ENCODE data around the gene FAM219A.
"Not testable (repeated sequence)": the region's sequence is repeated elsewhere in the genome, so short reads cannot be mapped to it uniquely, and the experiment has no call there.

Gene FAM219A

GRCh38 chr9:34491596-34491995 is 33.2 kb upstream of the FAM219A start:
- TF ChIP-seq EZH2 (IDR thresholded peaks at IDR 0.05) (no peak), FOXP2 (optimal IDR thresholded peaks at IDR 0.05; ENCODE audit: control extremely low read depth, extremely low read length, insufficient read depth) (no peak), POLR2AphosphoS5 (IDR thresholded peaks at IDR 0.05; ENCODE audit: borderline replicate concordance, low read depth, low read length) (no peak)
- Histone ChIP-seq H3K9me3 (ENCODE audit: low read depth, low read length) (no peaks in the 10 kb centered on the region), H3K36me3 (ENCODE audit: insufficient read depth, low read length) (no peaks in the 10 kb centered on the region), H3K4me3 (no peak overlapping the region), H3K27ac (no peak overlapping the region), H3K9ac (ENCODE audit: insufficient read length) (no peak overlapping the region)
- DNase-seq (ENCODE audit: low read depth, low spot score): no peak

- Histone ChIP-seq H3K9me3 (ENCODE audit: low read depth, low read length) (no peaks in the 10 kb centered on the region), H3K9ac (ENCODE audit: insufficient read length) (no peak overlapping the region), H3K27ac (no peak overlapping the region), H3K4me3 (no peak overlapping the region), H3K36me3 (ENCODE audit: insufficient read depth, low read length) (no peaks in the 10 kb centered on the region)
- TF ChIP-seq EZH2 (IDR thresholded peaks at IDR 0.05): no peak
- DNase-seq (ENCODE audit: low read depth, low spot score): no peak
Measured at GRCh38 chr9:34490760-34491159, 32.4 kb upstream of the FAM219A start.

GRCh38 chr9:34490360-34490759 is 32.0 kb upstream of the FAM219A start:
- DNase-seq (ENCODE audit: low read depth, low spot score): no peak
- TF ChIP-seq EZH2 (IDR thresholded peaks at IDR 0.05) (no peak), POLR2AphosphoS5 (IDR thresholded peaks at IDR 0.05; ENCODE audit: borderline replicate concordance, low read depth, low read length) (no peak), FOXP2 (optimal IDR thresholded peaks at IDR 0.05; ENCODE audit: control extremely low read depth, extremely low read length, insufficient read depth) (no peak)
- Histone ChIP-seq H3K27ac (no peak overlapping the region), H3K9ac (ENCODE audit: insufficient read length) (no peak overlapping the region), H3K9me3 (ENCODE audit: low read depth, low read length) (no peaks in the 10 kb centered on the region), H3K36me3 (ENCODE audit: insufficient read depth, low read length) (no peaks in the 10 kb centered on the region), H3K4me3 (no peak overlapping the region)

- H3K4me3 ChIP-seq: no peak overlapping the region
- no peaks in the 10 kb centered on the region for H3K9me3 ChIP-seq (ENCODE audit: low read depth, low read length)
- TF ChIP-seq EZH2 (IDR thresholded peaks at IDR 0.05) (no peak), POLR2AphosphoS5 (IDR thresholded peaks at IDR 0.05; ENCODE audit: borderline replicate concordance, low read depth, low read length) (no peak), FOXP2 (optimal IDR thresholded peaks at IDR 0.05; ENCODE audit: control extremely low read depth, extremely low read length, insufficient read depth) (no peak)
- no peak overlapping the region for H3K27ac ChIP-seq
- DNase-seq (ENCODE audit: low read depth, low spot score): no peak
- no peak overlapping the region for H3K9ac ChIP-seq (ENCODE audit: insufficient read length)
- H3K36me3 ChIP-seq (ENCODE audit: insufficient read depth, low read length): no peaks in the 10 kb centered on the region
Measured at GRCh38 chr9:34486572-34486971, 28.2 kb upstream of the FAM219A start.

GRCh38 chr9:34485822-34486221 is 27.5 kb upstream of the FAM219A start:
- DNase-seq (ENCODE audit: low read depth, low spot score): no peak
- H3K9me3 ChIP-seq (ENCODE audit: low read depth, low read length): no peaks in the 10 kb centered on the region
- TF ChIP-seq POLR2AphosphoS5 (IDR thresholded peaks at IDR 0.05; ENCODE audit: borderline replicate concordance, low read depth, low read length): no peak
- TF ChIP-seq FOXP2 (optimal IDR thresholded peaks at IDR 0.05; ENCODE audit: control extremely low read depth, extremely low read length, insufficient read depth): no peak
- no peak for TF ChIP-seq EZH2 (IDR thresholded peaks at IDR 0.05)
- no peaks in the 10 kb centered on the region for H3K36me3 ChIP-seq (ENCODE audit: insufficient read depth, low read length)
- H3K27ac ChIP-seq: no peak overlapping the region
- no peak overlapping the region for H3K4me3 ChIP-seq
- H3K9ac ChIP-seq (ENCODE audit: insufficient read length): no peak overlapping the region

DNA sequence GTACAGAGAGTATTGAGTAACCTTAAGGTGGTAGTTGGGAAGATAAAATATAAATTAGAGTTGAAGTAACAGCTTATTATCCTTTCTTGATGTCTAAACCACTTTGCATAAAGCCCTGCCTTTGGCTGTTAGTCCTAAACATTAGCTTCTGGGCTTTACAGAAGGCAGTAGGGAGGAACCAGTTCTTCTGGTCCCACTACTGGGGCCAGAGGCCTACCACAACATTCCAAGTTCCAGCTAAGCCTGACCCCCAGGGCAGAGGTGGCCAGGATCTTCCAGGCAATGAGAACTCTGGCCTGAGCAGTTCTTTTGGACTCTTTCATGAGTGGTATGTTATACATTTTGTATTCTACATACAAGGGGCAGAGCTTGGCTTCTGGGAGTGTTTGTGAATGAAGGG is 26.3 kb upstream of the FAM219A start:
- Histone ChIP-seq H3K9me3 (ENCODE audit: low read depth, low read length) (no peaks in the 10 kb centered on the region), H3K36me3 (ENCODE audit: insufficient read depth, low read length) (no peaks in the 10 kb centered on the region), H3K4me3 (no peak overlapping the region), H3K9ac (ENCODE audit: insufficient read length) (no peak overlapping the region), H3K27ac (no peak overlapping the region)
- DNase-seq (ENCODE audit: low read depth, low spot score): no peak
- no peak for TF ChIP-seq POLR2AphosphoS5 (IDR thresholded peaks at IDR 0.05; ENCODE audit: borderline replicate concordance, low read depth, low read length)
- no peak for TF ChIP-seq EZH2 (IDR thresholded peaks at IDR 0.05)
- TF ChIP-seq FOXP2 (optimal IDR thresholded peaks at IDR 0.05; ENCODE audit: control extremely low read depth, extremely low read length, insufficient read depth): no peak

- H3K9ac ChIP-seq (ENCODE audit: insufficient read length); DNase-seq (ENCODE audit: low read depth, low spot score); H3K4me3 ChIP-seq; H3K27ac ChIP-seq; H3K36me3 ChIP-seq (ENCODE audit: insufficient read depth, low read length); H3K9me3 ChIP-seq (ENCODE audit: low read depth, low read length): not testable (repeated sequence)
Measured at GRCh38 chr9:34482746-34483145, 24.4 kb upstream of the FAM219A start.

GRCh38 chr9:34481620-34482019 is 23.2 kb upstream of the FAM219A start:
- not testable (repeated sequence) for H3K9ac ChIP-seq (ENCODE audit: insufficient read length); H3K9me3 ChIP-seq (ENCODE audit: low read depth, low read length); H3K36me3 ChIP-seq (ENCODE audit: insufficient read depth, low read length); DNase-seq (ENCODE audit: low read depth, low spot score); H3K4me3 ChIP-seq; H3K27ac ChIP-seq

GRCh38 chr9:34479431-34479866 is 21.1 kb upstream of the FAM219A start:
- no peak overlapping the region for H3K27ac ChIP-seq
- no peaks in the 10 kb centered on the region for H3K36me3 ChIP-seq (ENCODE audit: insufficient read depth, low read length)
- H3K4me3 ChIP-seq: no peak overlapping the region
- DNase-seq (ENCODE audit: low read depth, low spot score): no peak
- no peaks in the 10 kb centered on the region for H3K9me3 ChIP-seq (ENCODE audit: low read depth, low read length)
- TF ChIP-seq FOXP2 (optimal IDR thresholded peaks at IDR 0.05; ENCODE audit: control extremely low read depth, extremely low read length, insufficient read depth) (no peak), EZH2 (IDR thresholded peaks at IDR 0.05) (no peak), POLR2AphosphoS5 (IDR thresholded peaks at IDR 0.05; ENCODE audit: borderline replicate concordance, low read depth, low read length) (no peak)
- H3K9ac ChIP-seq (ENCODE audit: insufficient read length): no peak overlapping the region

- Histone ChIP-seq H3K9me3 (ENCODE audit: low read depth, low read length) (no peaks in the 10 kb centered on the region), H3K4me3 (no peak overlapping the region), H3K36me3 (ENCODE audit: insufficient read depth, low read length) (no peaks in the 10 kb centered on the region), H3K27ac (no peak overlapping the region), H3K9ac (ENCODE audit: insufficient read length) (no peak overlapping the region)
- no peak for TF ChIP-seq POLR2AphosphoS5 (IDR thresholded peaks at IDR 0.05; ENCODE audit: borderline replicate concordance, low read depth, low read length)
- no peak for DNase-seq (ENCODE audit: low read depth, low spot score)
Measured at GRCh38 chr9:34477541-34477940, 19.2 kb upstream of the FAM219A start.
